GM21576 (cell line): ENCODE measurements around the gene LRRN4CL.
"Not testable (repeated sequence)": the region's sequence is repeated elsewhere in the genome, so short reads cannot be mapped to it uniquely, and the experiment has no call there.

Source experiments
- ATAC-seq: cut with Tn5 transposase; IDR thresholded peaks from one replicate; pipeline ENCODE4 v1.9.1; 2021; ENCODE audit warnings: mild to moderate bottlenecking, moderate library complexity; ENCODE audit not compliant: unreplicated experiment

The LRRN4CL gene

GRCh38 chr11:62689421-62690183 lies at the start of gene LRRN4CL:
Gene LRRN4CL, minus strand, starts transcription at chr11:62689530. Its CDS starts 1,022 bp downstream, at chr11:62688508.
- no peak for ATAC-seq

GRCh38 chr11:62737196-62737595 lies 47.9 kb upstream of the LRRN4CL start:
- no peak for ATAC-seq

GRCh38 chr11:62732830-62733229 lies 43.5 kb upstream of the LRRN4CL start:
- ATAC-seq: no peak

GRCh38 chr11:62730076-62730475 lies 40.7 kb upstream of the LRRN4CL start:
- ATAC-seq: not testable (repeated sequence)

- peak; percentile 16 for ATAC-seq
Measured at GRCh38 chr11:62728171-62728988, 39.0 kb upstream of the LRRN4CL start, which contains the start of gene TTC9C. Gene TTC9C, plus strand, starts transcription at chr11:62728486. Its CDS starts 363 bp downstream, at chr11:62728849.

- peak; percentile 54 for ATAC-seq
Measured at GRCh38 chr11:62727872-62728170, 38.5 kb upstream of the LRRN4CL start.

- peak; percentile 64 for ATAC-seq
Measured at GRCh38 chr11:62727165-62727871, 38.0 kb upstream of the LRRN4CL start, which contains the start of gene HNRNPUL2. Gene HNRNPUL2, minus strand, starts transcription at chr11:62727457. Its CDS starts 301 bp downstream, at chr11:62727156.

GRCh38 chr11:62726915-62727164 lies 37.5 kb upstream of the LRRN4CL start:
- no peak for ATAC-seq

- peak; percentile 1 for ATAC-seq
Measured at GRCh38 chr11:62726156-62726914, 37.0 kb upstream of the LRRN4CL start.

GRCh38 chr11:62725646-62726045 lies 36.3 kb upstream of the LRRN4CL start:
- ATAC-seq: no peak

- ATAC-seq: no peak
Measured at GRCh38 chr11:62724171-62724570, 34.8 kb upstream of the LRRN4CL start.

GRCh38 chr11:62721994-62722393 lies 32.7 kb upstream of the LRRN4CL start:
- ATAC-seq: no peak

GRCh38 chr11:62719302-62719978 lies 30.1 kb upstream of the LRRN4CL start:
- ATAC-seq: no peak

GRCh38 chr11:62716816-62717215 lies 27.5 kb upstream of the LRRN4CL start:
- no peak for ATAC-seq

- no peak for ATAC-seq
Measured at GRCh38 chr11:62716206-62716605, 26.9 kb upstream of the LRRN4CL start.

- ATAC-seq: no peak
Measured at GRCh38 chr11:62715150-62716130, 26.1 kb upstream of the LRRN4CL start.

- ATAC-seq: no peak
Measured at GRCh38 chr11:62713343-62713742, 24.0 kb upstream of the LRRN4CL start.

GRCh38 chr11:62712861-62713260 lies 23.5 kb upstream of the LRRN4CL start:
- ATAC-seq: no peak

- no peak for ATAC-seq
Measured at GRCh38 chr11:62712276-62712812, 23.0 kb upstream of the LRRN4CL start.
